ENCODE measurements around the gene LMX1A.

GRCh38 chr1:165248969-165249571 is 107.4 kb downstream of the LMX1A start:
- TF ChIP-seq NRF1 (conservative IDR thresholded peaks at IDR 0.05 in 1 of 2, IDR thresholded peaks at IDR 0.05 in 1 of 2) (no peak), SPI1 (IDR thresholded peaks at IDR 0.05; ENCODE audit: borderline replicate concordance, low read depth, low read length) (no peak), HNRNPLL (IDR thresholded peaks at IDR 0.05; ENCODE audit: low read depth, low read length, poor library complexity, severe bottlenecking) (no peak), EP300 (IDR thresholded peaks at IDR 0.05; ENCODE audit: low read length) (no peak), ZFX (CRISPR knock-in tag; IDR thresholded peaks at IDR 0.05) (no peak), EZH2 (IDR thresholded peaks at IDR 0.05; ENCODE audit: borderline replicate concordance, low read depth, low read length) (no peak), HES1 (IDR thresholded peaks at IDR 0.05; ENCODE audit: low read depth) (no peak), ZNF384 (IDR thresholded peaks at IDR 0.05; ENCODE audit: low read depth, low read length) (no peak), SP1 (CRISPR knock-in tag; IDR thresholded peaks at IDR 0.05) (no peak), JUN (IDR thresholded peaks at IDR 0.05; ENCODE audit: borderline replicate concordance, low read depth, low read length) (no peak), JUN (CRISPR knock-in tag; IDR thresholded peaks at IDR 0.05; ENCODE audit: borderline replicate concordance) (no peak), NFYB (IDR thresholded peaks at IDR 0.05; ENCODE audit: extremely low read depth, insufficient read length) (no peak), CTCF (IDR thresholded peaks at IDR 0.05 in 2 of 3, conservative IDR thresholded peaks at IDR 0.05 in 1 of 3; ENCODE audit: insufficient read depth in 2 of 3, low read depth in 1 of 3, low read length in 3 of 3) (no peak), FOXA1 (IDR thresholded peaks at IDR 0.05; ENCODE audit: borderline replicate concordance) (no peak), PHB2 (IDR thresholded peaks at IDR 0.05; ENCODE audit: low read depth) (no peak)
